HepG2 (cell line): ENCODE results near the gene MAEA.

Experiments
- CREB1 ChIP-seq, 2 experiments: fragments of 450-650 bp in 1 of 2; IDR thresholded peaks; 2 replicates each; pipeline ENCODE4 v1.6.1; 2016 to 2017; ENCODE audit warnings: control low read depth in 1 of 2, mild to moderate bottlenecking in 1 of 2, missing compliant biosample characterization in 1 of 2, missing genetic modification characterization in 1 of 2
- ELF1 ChIP-seq: sonication (generic); formaldehyde crosslinking; IDR thresholded peaks from 2 replicates; pipeline ENCODE4 v1.4.0; 2020; ENCODE audit warnings: missing genetic modification reagents
- GFI1 ChIP-seq: sonication (generic); formaldehyde crosslinking; IDR thresholded peaks from 2 replicates; pipeline ENCODE4 v1.5.0; 2020; ENCODE audit warnings: missing genetic modification reagents, mild to moderate bottlenecking, borderline replicate concordance
- ISX ChIP-seq: sonication (generic); formaldehyde crosslinking; conservative IDR thresholded peaks from 2 replicates; pipeline ENCODE4 v1.5.0; 2020; ENCODE audit warnings: missing genetic modification reagents
- TCF7L2 ChIP-seq: IDR thresholded peaks from 2 replicates; pipeline ENCODE4 v1.6.1; 2011; ENCODE audit warnings: mild to moderate bottlenecking, low read depth, low read length, moderate library complexity
- ZNF124 ChIP-seq: sonication (generic); formaldehyde crosslinking; IDR thresholded peaks from 2 replicates; pipeline ENCODE4 v1.4.0; 2020; ENCODE audit warnings: missing genetic modification reagents
- TF ChIP-seq, protein P1 (sequence below), 2 experiments: sonication (generic) in 1 of 2; formaldehyde crosslinking in 1 of 2; IDR thresholded peaks; 2 replicates each; pipeline versions ENCODE4 v1.5.1 to v1.6.1; 2011 to 2020; ENCODE audit warnings: borderline replicate concordance in 1 of 2, low read depth in 1 of 2, low read length in 1 of 2, mild to moderate bottlenecking in 1 of 2, missing genetic modification reagents in 1 of 2, moderate library complexity in 1 of 2

GRCh38 chr4:1241936-1242505, 47.7 kb upstream of the MAEA start:
- TF ChIP-seq ZNF124 (CRISPR knock-in tag) (no peak), GFI1 (no peak), TCF7L2 (no peak), ISX (CRISPR knock-in tag) (no peak), ELF1 (no peak), CREB1 (IDR thresholded peaks at IDR 0.05) (no peak), CREB1 (CRISPR knock-in tag; IDR thresholded peaks at IDR 0.05) (no peak)
- TF ChIP-seq, protein P1, sequence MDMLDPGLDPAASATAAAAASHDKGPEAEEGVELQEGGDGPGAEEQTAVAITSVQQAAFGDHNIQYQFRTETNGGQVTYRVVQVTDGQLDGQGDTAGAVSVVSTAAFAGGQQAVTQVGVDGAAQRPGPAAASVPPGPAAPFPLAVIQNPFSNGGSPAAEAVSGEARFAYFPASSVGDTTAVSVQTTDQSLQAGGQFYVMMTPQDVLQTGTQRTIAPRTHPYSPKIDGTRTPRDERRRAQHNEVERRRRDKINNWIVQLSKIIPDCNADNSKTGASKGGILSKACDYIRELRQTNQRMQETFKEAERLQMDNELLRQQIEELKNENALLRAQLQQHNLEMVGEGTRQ (IDR thresholded peaks at IDR 0.05; ENCODE audit: low read depth, low read length): no peak
- TF ChIP-seq, protein P1 (CRISPR knock-in tag; IDR thresholded peaks at IDR 0.05; ENCODE audit: borderline replicate concordance): no peak
